WTC11 (cell line): ENCODE data around the gene CPNE7.

Experiments used
- CDX4 ChIP-seq: fragments of 250-450 bp; sonication (Bioruptor Pico); IDR thresholded peaks from 2 replicates; pipeline ENCODE4 v1.9.0; 2021; ENCODE audit warnings: moderate library complexity, mild to moderate bottlenecking, inconsistent platforms, borderline replicate concordance
- CTCF ChIP-seq: fragments of 200-600 bp; IDR thresholded peaks from 2 replicates; pipeline ENCODE4 v1.8.0; 2022; ENCODE audit warnings: antibody characterized with exemption
- MAX ChIP-seq: sonication (generic); formaldehyde crosslinking; IDR thresholded peaks from 2 replicates; pipeline ENCODE4 v1.8.0; 2022; ENCODE audit warnings: mild to moderate bottlenecking, missing genetic modification reagents
- SP1 ChIP-seq: sonication (generic); formaldehyde crosslinking; conservative IDR thresholded peaks from 2 replicates; pipeline ENCODE4 v1.8.1; 2022; ENCODE audit warnings: missing genetic modification reagents

GRCh38 chr16:89646270-89646669, 70.7 kb downstream of the CPNE7 start:
- TF ChIP-seq CTCF (no peak), MAX (CRISPR knock-in tag) (no peak), SP1 (CRISPR knock-in tag) (no peak), CDX4 (CRISPR knock-in tag) (no peak)
